ENCODE data around the gene PRDX2.
A peak's percentile ranks its signal among the peaks of the same experiment; 100 is the strongest.

PRDX2 gene

DNA sequence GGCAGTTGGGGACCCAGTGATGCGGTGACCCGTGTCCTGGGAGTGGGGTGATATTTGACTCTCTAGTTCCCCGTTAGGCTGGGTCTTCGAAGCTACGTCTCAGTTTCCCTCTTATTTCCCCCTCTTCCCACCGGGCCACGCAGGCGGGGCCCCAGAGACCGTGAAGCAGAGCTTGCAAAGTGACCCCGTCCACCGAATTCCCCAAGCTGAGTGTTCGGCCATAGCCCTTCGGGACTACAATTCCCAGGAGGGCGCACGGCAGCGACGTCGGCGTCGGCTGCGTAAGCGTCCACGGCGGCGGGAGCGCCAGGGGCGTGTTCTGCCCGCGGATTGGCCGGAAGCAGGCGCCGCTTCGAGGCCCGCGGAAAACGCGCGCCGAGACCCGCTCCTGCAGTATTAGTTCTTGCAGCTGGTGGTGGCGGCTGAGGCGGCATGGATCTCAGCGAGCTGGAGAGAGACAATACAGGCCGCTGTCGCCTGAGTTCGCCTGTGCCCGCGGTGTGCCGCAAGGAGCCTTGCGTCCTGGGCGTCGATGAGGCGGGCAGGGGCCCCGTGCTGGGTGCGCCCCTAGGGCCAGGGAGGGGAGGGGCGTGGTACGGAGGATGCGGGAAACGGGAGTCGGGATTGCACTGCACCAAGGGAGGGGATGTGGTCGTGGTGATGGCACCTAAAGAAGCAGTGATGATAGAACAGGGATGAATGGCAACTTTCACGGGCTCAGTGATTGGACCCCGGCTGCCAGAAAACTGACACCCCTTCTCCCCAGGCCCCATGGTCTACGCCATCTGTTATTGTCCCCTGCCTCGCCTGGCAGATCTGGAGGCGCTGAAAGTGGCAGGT lies 4.9 kb upstream of the PRDX2 start, which contains the start of gene RNASEH2A:
TSS of gene RNASEH2A (plus strand) at position 343 of the 840 bp plus-strand sequence. CDS start at position 433, 90 bp downstream.
- Histone ChIP-seq H3K79me2 (ENCODE audit: control insufficient read depth, low read length) (peaks cover 14% of the 10 kb centered on the region), H4K20me1 (ENCODE audit: control insufficient read depth, insufficient read depth, low read depth, low read length) (no peaks in the 10 kb centered on the region), H3K36me3 (ENCODE audit: control insufficient read depth, low read length) (peaks cover 28% of the 10 kb centered on the region), H3K9me2 (replicated peaks; ENCODE audit: control insufficient read depth, low read length) (no peaks in the 10 kb centered on the region), H3K4me2 (ENCODE audit: low read length) (peak within 1 kb of the TSS; percentile 87), H3F3A (ENCODE audit: control insufficient read depth, insufficient read depth) (no peaks in the 10 kb centered on the region), H3K4me1 (ENCODE audit: control insufficient read depth, low read length) (peaks cover 23% of the 10 kb centered on the region), H3K9me3 (ENCODE audit: control insufficient read depth, insufficient read depth, low read length) (no peaks in the 10 kb centered on the region), H3K27me3 (ENCODE audit: control insufficient read depth, low read length) (no peaks in the 10 kb centered on the region), H3K27ac (ENCODE audit: low read depth, low read length) (peak within 1 kb of the TSS; percentile 52), H3K4me3 (ENCODE audit: low read length) (peak within 1 kb of the TSS; percentile 90)
- TF ChIP-seq, protein P1, sequence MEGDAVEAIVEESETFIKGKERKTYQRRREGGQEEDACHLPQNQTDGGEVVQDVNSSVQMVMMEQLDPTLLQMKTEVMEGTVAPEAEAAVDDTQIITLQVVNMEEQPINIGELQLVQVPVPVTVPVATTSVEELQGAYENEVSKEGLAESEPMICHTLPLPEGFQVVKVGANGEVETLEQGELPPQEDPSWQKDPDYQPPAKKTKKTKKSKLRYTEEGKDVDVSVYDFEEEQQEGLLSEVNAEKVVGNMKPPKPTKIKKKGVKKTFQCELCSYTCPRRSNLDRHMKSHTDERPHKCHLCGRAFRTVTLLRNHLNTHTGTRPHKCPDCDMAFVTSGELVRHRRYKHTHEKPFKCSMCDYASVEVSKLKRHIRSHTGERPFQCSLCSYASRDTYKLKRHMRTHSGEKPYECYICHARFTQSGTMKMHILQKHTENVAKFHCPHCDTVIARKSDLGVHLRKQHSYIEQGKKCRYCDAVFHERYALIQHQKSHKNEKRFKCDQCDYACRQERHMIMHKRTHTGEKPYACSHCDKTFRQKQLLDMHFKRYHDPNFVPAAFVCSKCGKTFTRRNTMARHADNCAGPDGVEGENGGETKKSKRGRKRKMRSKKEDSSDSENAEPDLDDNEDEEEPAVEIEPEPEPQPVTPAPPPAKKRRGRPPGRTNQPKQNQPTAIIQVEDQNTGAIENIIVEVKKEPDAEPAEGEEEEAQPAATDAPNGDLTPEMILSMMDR (IDR thresholded peaks at IDR 0.05; ENCODE audit: low read depth, low read length, poor library complexity, severe bottlenecking), result peak; percentile 13
- TF ChIP-seq EZH2phosphoT487 (IDR thresholded peaks at IDR 0.05; ENCODE audit: borderline replicate concordance, low read length), result no peak

DNA sequence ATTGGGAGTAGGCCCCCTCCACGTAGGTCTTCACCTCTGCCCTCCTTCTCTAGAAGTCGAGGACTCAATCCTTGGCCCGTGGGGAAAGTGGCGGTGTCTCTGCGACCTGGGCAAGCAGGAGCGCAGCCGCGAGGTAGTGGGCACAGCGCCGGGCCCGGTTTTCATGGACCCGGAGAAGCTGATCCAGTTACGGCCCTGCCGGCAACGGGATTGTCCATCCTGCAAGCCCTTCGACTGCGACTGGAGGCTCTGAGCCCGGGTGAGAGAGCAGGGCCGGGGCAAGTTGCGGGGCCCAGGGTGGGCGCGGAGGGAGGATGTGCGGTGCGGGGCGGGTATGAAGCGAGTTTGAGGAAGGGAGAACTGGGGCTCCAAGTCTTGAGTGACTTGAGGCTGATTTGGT lies 2.5 kb upstream of the PRDX2 start:
- Histone ChIP-seq H3F3A (ENCODE audit: control insufficient read depth, insufficient read depth) (no peaks in the 10 kb centered on the region), H4K20me1 (ENCODE audit: control insufficient read depth, insufficient read depth, low read depth, low read length) (0 out of 2 replicates have a peak, but pooled peaks cover 3% of the 10 kb centered on the region), H3K4me2 (ENCODE audit: low read length) (no peak overlapping the region), H3K27me3 (ENCODE audit: control insufficient read depth, low read length) (no peaks in the 10 kb centered on the region), H3K79me2 (ENCODE audit: control insufficient read depth, low read length) (peaks cover 34% of the 10 kb centered on the region), H3K9me2 (replicated peaks; ENCODE audit: control insufficient read depth, low read length) (no peaks in the 10 kb centered on the region), H3K4me1 (ENCODE audit: control insufficient read depth, low read length) (peaks cover 34% of the 10 kb centered on the region), H3K4me3 (ENCODE audit: low read length) (no peak overlapping the region), H3K36me3 (ENCODE audit: control insufficient read depth, low read length) (peaks cover 26% of the 10 kb centered on the region), H3K27ac (ENCODE audit: low read depth, low read length) (no peak overlapping the region), H3K9me3 (ENCODE audit: control insufficient read depth, insufficient read depth, low read length) (no peaks in the 10 kb centered on the region)
- TF ChIP-seq EZH2phosphoT487 (IDR thresholded peaks at IDR 0.05; ENCODE audit: borderline replicate concordance, low read length), result no peak
- TF ChIP-seq, protein P1 (IDR thresholded peaks at IDR 0.05; ENCODE audit: low read depth, low read length, poor library complexity, severe bottlenecking), result no peak

DNA sequence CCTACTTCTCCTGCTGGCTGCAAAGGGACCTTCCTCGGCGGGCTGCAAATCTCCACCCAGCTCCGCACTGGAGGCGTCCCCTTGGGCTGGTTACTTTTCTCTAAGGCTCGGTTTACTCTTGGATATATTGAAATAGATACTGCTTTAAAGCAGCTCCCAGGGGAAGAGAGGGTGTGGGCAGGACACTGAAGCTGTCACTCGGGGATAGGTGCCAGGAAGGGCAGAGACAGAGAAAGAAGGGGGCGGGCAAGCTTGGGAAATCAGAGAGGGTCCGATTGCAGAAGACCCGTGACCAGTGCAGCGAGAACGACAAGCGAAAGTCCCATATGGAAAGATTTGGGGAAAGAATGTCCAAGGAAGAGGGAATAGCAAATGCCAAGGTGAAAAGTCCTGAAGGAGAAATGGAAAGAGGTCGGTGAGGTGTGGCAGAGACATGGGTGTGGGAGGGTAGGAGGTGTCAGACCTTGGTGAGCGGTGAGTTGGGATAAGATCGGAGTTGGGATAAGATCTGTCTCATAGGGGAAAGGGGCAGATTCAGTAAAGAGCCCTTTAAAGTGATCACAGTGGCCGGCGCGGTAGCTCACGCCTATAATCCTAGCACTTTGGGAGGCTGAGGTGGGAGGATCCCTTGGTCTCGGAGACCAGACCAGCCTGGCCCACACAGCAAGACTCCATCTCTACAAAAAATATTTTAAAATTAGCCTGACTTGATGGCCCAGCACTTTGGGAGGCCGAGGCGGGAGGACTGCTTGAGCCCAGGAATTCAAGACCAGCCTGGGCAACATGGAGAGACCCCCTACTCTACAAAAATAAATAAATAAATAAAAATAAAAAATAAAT lies 887 bp upstream of the PRDX2 start:
- no peaks in the 10 kb centered on the region for H3F3A ChIP-seq (ENCODE audit: control insufficient read depth, insufficient read depth)
- H3K9me3 ChIP-seq (ENCODE audit: control insufficient read depth, insufficient read depth, low read length), result no peaks in the 10 kb centered on the region
- no peak overlapping the region for H3K27ac ChIP-seq (ENCODE audit: low read depth, low read length)
- peak overlapping the region; percentile 66 for H3K4me2 ChIP-seq (ENCODE audit: low read length)
- H3K36me3 ChIP-seq (ENCODE audit: control insufficient read depth, low read length), result peaks cover 18% of the 10 kb centered on the region
- no peaks in the 10 kb centered on the region for H3K9me2 ChIP-seq (replicated peaks; ENCODE audit: control insufficient read depth, low read length)
- peaks cover 34% of the 10 kb centered on the region for H3K4me1 ChIP-seq (ENCODE audit: control insufficient read depth, low read length)
- H3K79me2 ChIP-seq (ENCODE audit: control insufficient read depth, low read length), result peaks cover 31% of the 10 kb centered on the region
- TF ChIP-seq, protein P1 (IDR thresholded peaks at IDR 0.05; ENCODE audit: low read depth, low read length, poor library complexity, severe bottlenecking), result no peak
- TF ChIP-seq EZH2phosphoT487 (IDR thresholded peaks at IDR 0.05; ENCODE audit: borderline replicate concordance, low read length), result no peak
- no peaks in the 10 kb centered on the region for H3K27me3 ChIP-seq (ENCODE audit: control insufficient read depth, low read length)
- peak overlapping the region; percentile 74 for H3K4me3 ChIP-seq (ENCODE audit: low read length)
- 0 out of 2 replicates have a peak, but pooled peaks cover 3% of the 10 kb centered on the region for H4K20me1 ChIP-seq (ENCODE audit: control insufficient read depth, insufficient read depth, low read depth, low read length)

Data from DOHH2 (cell line).